SK-N-SH treated with all-trans-retinoic acid at 6 μM for 48 hours (cell line): ENCODE measurements around the gene ARID1B.

ENCODE experiments used
- ATAC-seq: fragments of 200-7000 bp; cut with Tn5 transposase; 3 replicates; pipeline ENCODE4 v1.9.1; 2020; ENCODE audit warnings: mild to moderate bottlenecking, moderate library complexity
- ARNTL ChIP-seq: fragments of 450-650 bp; formaldehyde crosslinking; IDR thresholded peaks from 2 replicates; pipeline ENCODE4 v1.5.0; 2020; ENCODE audit warnings: low read depth, mild to moderate bottlenecking, moderate library complexity, borderline replicate concordance
- BACH2 ChIP-seq: fragments of 250-450 bp; sonication (Bioruptor Pico); IDR thresholded peaks from 2 replicates; pipeline ENCODE4 v1.9.0; 2021; ENCODE audit warnings: mild to moderate bottlenecking, borderline replicate concordance
- CREB5 ChIP-seq: fragments of 250-450 bp; sonication (Bioruptor Pico); IDR thresholded peaks from 2 replicates; pipeline ENCODE4 v1.5.1; 2020; ENCODE audit warnings: low read depth, mild to moderate bottlenecking, moderate library complexity
- CSDC2 ChIP-seq: fragments of 250-450 bp; sonication (Bioruptor Pico); IDR thresholded peaks from 2 replicates; pipeline ENCODE4 v1.5.0; 2020; ENCODE audit warnings: mild to moderate bottlenecking, moderate library complexity
- CSRNP3 ChIP-seq: fragments of 250-450 bp; sonication (Bioruptor Pico); IDR thresholded peaks from 2 replicates; pipeline ENCODE4 v1.5.1; 2021; ENCODE audit warnings: mild to moderate bottlenecking, moderate library complexity
- ESRRG ChIP-seq: fragments of 250-450 bp; sonication (Bioruptor Pico); IDR thresholded peaks from 2 replicates; pipeline ENCODE4 v1.6.1; 2021; ENCODE audit warnings: mild to moderate bottlenecking
- GLIS3 ChIP-seq: fragments of 250-450 bp; sonication (Bioruptor Pico); IDR thresholded peaks from 2 replicates; pipeline ENCODE4 v1.5.0; 2020; ENCODE audit warnings: mild to moderate bottlenecking, moderate library complexity
- ISL1 ChIP-seq: fragments of 250-450 bp; sonication (Bioruptor Pico); IDR thresholded peaks from 2 replicates; pipeline ENCODE4 v2.1.2; 2022; ENCODE audit warnings: mild to moderate bottlenecking, moderate library complexity
- OSR1 ChIP-seq: fragments of 250-450 bp; sonication (Bioruptor Pico); IDR thresholded peaks from 2 replicates; pipeline ENCODE4 v1.8.0; 2022; ENCODE audit warnings: moderate library complexity, mild to moderate bottlenecking, inconsistent platforms
- PATZ1 ChIP-seq: fragments of 250-450 bp; sonication (Bioruptor Pico); IDR thresholded peaks from 2 replicates; pipeline ENCODE4 v1.8.0; 2020; ENCODE audit warnings: mild to moderate bottlenecking, moderate library complexity, borderline replicate concordance
- POU6F1 ChIP-seq: fragments of 250-450 bp; sonication (Bioruptor Pico); IDR thresholded peaks from 2 replicates; pipeline ENCODE4 v1.8.0; 2021; ENCODE audit warnings: low read depth, mild to moderate bottlenecking, moderate library complexity, borderline replicate concordance
- PPARA ChIP-seq: fragments of 250-450 bp; sonication (Bioruptor Pico); IDR thresholded peaks from 2 replicates; pipeline ENCODE4 v1.5.0; 2020; ENCODE audit warnings: mild to moderate bottlenecking, borderline replicate concordance
- SNAI2 ChIP-seq: fragments of 250-450 bp; sonication (Bioruptor Pico); IDR thresholded peaks from 2 replicates; pipeline ENCODE4 v1.5.0; 2020; ENCODE audit warnings: mild to moderate bottlenecking, moderate library complexity
- TCF4 ChIP-seq: fragments of 250-450 bp; sonication (Bioruptor Pico); IDR thresholded peaks from 2 replicates; pipeline ENCODE4 v1.8.0; 2021; ENCODE audit warnings: mild to moderate bottlenecking, moderate library complexity, borderline replicate concordance
- TOX ChIP-seq: fragments of 250-450 bp; sonication (Bioruptor Pico); IDR thresholded peaks from 2 replicates; pipeline ENCODE4 v1.8.0; 2021; ENCODE audit warnings: mild to moderate bottlenecking, moderate library complexity, borderline replicate concordance
- TSHZ2 ChIP-seq: fragments of 250-450 bp; sonication (Bioruptor Pico); IDR thresholded peaks from 2 replicates; pipeline ENCODE4 v1.5.0; 2020; ENCODE audit warnings: mild to moderate bottlenecking, moderate library complexity
- ZC3H10 ChIP-seq: fragments of 250-450 bp; sonication (Bioruptor Pico); IDR thresholded peaks from 2 replicates; pipeline ENCODE4 v1.5.1; 2021; ENCODE audit warnings: mild to moderate bottlenecking, moderate library complexity
- ZFP3 ChIP-seq: fragments of 250-450 bp; sonication (Bioruptor Pico); IDR thresholded peaks from 2 replicates; pipeline ENCODE4 v1.5.0; 2020; ENCODE audit warnings: mild to moderate bottlenecking, moderate library complexity
- ZFP30 ChIP-seq: fragments of 450-650 bp; formaldehyde crosslinking; IDR thresholded peaks from 2 replicates; pipeline ENCODE4 v1.5.0; 2022; ENCODE audit warnings: mild to moderate bottlenecking, moderate library complexity
- ZNF565 ChIP-seq: fragments of 450-650 bp; formaldehyde crosslinking; conservative IDR thresholded peaks from 2 replicates; pipeline ENCODE4 v1.5.0; 2020; ENCODE audit warnings: low read depth, mild to moderate bottlenecking, moderate library complexity
- ZNF70 ChIP-seq: fragments of 450-650 bp; formaldehyde crosslinking; IDR thresholded peaks from 2 replicates; pipeline ENCODE4 v1.5.0; 2020; ENCODE audit warnings: mild to moderate bottlenecking, moderate library complexity
- ZNF8 ChIP-seq: fragments of 450-650 bp; formaldehyde crosslinking; IDR thresholded peaks from 2 replicates; pipeline ENCODE4 v1.5.0; 2020; ENCODE audit warnings: mild to moderate bottlenecking, moderate library complexity

ARID1B gene

GRCh38 chr6:157093536-157093935 is 316.4 kb downstream of the ARID1B start (continued):
- TF ChIP-seq ISL1 (CRISPR knock-in tag), result no peak
- TF ChIP-seq OSR1, result no peak
- no peak for TF ChIP-seq SNAI2 (CRISPR knock-in tag)
- TF ChIP-seq POU6F1 (CRISPR knock-in tag), result no peak
- no peak for TF ChIP-seq ZNF8 (CRISPR knock-in tag)
- no peak for TF ChIP-seq TCF4
- no peak for TF ChIP-seq CSDC2
- TF ChIP-seq ZC3H10 (CRISPR knock-in tag), result no peak
- no peak for TF ChIP-seq ARNTL (CRISPR knock-in tag)

- no peak for ATAC-seq
- TF ChIP-seq ZNF70 (CRISPR knock-in tag) (no peak), CSRNP3 (CRISPR knock-in tag) (no peak), ZNF565 (CRISPR knock-in tag) (no peak), GLIS3 (CRISPR knock-in tag) (no peak), ARNTL (CRISPR knock-in tag) (no peak), TCF4 (no peak), OSR1 (no peak), ZFP3 (CRISPR knock-in tag) (no peak), TOX (CRISPR knock-in tag) (no peak), ZC3H10 (CRISPR knock-in tag) (no peak), CREB5 (no peak), CSDC2 (no peak), ESRRG (CRISPR knock-in tag) (no peak), POU6F1 (CRISPR knock-in tag) (no peak)
Measured at GRCh38 chr6:157094038-157094437, 316.9 kb downstream of the ARID1B start.

GRCh38 chr6:157095084-157095483 is 317.9 kb downstream of the ARID1B start:
- no peak for ATAC-seq
- TF ChIP-seq ZNF565 (CRISPR knock-in tag) (no peak), ZC3H10 (CRISPR knock-in tag) (no peak), CSRNP3 (CRISPR knock-in tag) (no peak), TOX (CRISPR knock-in tag) (no peak), ARNTL (CRISPR knock-in tag) (no peak)
- TF ChIP-seq, all 23 proteins: peak for 0

GRCh38 chr6:157095569-157095968 is 318.4 kb downstream of the ARID1B start:
- no peak for ATAC-seq
- TF ChIP-seq PPARA (no peak), GLIS3 (CRISPR knock-in tag) (no peak), CREB5 (no peak), ESRRG (CRISPR knock-in tag) (no peak), PATZ1 (CRISPR knock-in tag) (no peak), ZFP30 (CRISPR knock-in tag) (no peak), BACH2 (CRISPR knock-in tag) (no peak), ZC3H10 (CRISPR knock-in tag) (no peak), ZNF70 (CRISPR knock-in tag) (no peak), ARNTL (CRISPR knock-in tag) (no peak), TOX (CRISPR knock-in tag) (no peak), ISL1 (CRISPR knock-in tag) (no peak), TSHZ2 (CRISPR knock-in tag) (no peak)
